Measurements from ENCODE around the gene ADGRA1.

ADGRA1 gene

DNA sequence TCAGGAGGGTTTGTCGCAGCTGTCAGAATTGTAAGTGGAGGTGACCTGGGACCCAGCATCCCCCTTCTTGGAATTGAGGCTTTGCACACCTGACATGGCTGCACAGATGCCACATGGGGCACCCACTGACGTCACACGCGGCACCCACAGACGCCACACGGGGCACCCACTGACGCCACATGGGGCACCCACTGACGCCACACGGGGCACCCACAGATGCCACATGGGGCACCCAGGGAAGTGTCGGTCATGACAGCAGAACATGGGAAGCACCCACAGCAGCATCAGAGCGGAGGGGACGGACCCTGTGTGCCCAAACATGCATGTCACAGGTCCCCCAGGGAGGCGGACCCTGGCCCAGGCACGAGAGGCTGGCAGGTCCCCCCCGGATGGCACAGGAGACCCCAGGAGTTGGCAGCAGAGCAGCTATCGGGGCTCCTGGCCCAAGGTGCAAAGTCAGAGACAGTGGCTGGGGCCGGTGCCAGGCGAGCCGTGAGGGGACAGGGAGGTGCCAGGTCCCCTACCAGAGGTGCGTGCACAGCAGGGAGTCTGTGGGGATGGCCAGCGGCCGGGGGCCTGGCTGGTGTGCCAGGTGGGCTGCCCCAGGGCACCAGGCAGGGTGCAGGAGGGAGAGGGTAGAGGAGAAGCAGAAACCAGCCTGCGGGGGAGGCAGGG lies 93.4 kb downstream of the ADGRA1 start:
- TF ChIP-seq ESRRG (CRISPR knock-in tag; IDR thresholded peaks at IDR 0.05) (no peak), TOX (CRISPR knock-in tag; IDR thresholded peaks at IDR 0.05; ENCODE audit: borderline replicate concordance) (no peak), ARNTL (CRISPR knock-in tag; IDR thresholded peaks at IDR 0.05; ENCODE audit: borderline replicate concordance, low read depth) (no peak), CREB5 (CRISPR knock-in tag; IDR thresholded peaks at IDR 0.05; ENCODE audit: low read depth) (no peak), ZC3H10 (CRISPR knock-in tag; IDR thresholded peaks at IDR 0.05) (no peak), TCF4 (CRISPR knock-in tag; IDR thresholded peaks at IDR 0.05; ENCODE audit: borderline replicate concordance) (no peak), OSR1 (CRISPR knock-in tag; IDR thresholded peaks at IDR 0.05) (no peak), ZNF8 (CRISPR knock-in tag; IDR thresholded peaks at IDR 0.05) (no peak), ZFP30 (CRISPR knock-in tag; IDR thresholded peaks at IDR 0.05) (no peak)
- TF ChIP-seq, protein P1, sequence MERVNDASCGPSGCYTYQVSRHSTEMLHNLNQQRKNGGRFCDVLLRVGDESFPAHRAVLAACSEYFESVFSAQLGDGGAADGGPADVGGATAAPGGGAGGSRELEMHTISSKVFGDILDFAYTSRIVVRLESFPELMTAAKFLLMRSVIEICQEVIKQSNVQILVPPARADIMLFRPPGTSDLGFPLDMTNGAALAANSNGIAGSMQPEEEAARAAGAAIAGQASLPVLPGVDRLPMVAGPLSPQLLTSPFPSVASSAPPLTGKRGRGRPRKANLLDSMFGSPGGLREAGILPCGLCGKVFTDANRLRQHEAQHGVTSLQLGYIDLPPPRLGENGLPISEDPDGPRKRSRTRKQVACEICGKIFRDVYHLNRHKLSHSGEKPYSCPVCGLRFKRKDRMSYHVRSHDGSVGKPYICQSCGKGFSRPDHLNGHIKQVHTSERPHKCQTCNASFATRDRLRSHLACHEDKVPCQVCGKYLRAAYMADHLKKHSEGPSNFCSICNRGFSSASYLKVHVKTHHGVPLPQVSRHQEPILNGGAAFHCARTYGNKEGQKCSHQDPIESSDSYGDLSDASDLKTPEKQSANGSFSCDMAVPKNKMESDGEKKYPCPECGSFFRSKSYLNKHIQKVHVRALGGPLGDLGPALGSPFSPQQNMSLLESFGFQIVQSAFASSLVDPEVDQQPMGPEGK (CRISPR knock-in tag; IDR thresholded peaks at IDR 0.05; ENCODE audit: borderline replicate concordance): no peak
- no peak for ATAC-seq
